DMS 273 (cell line): ENCODE results near the gene BLCAP.

Experiments used
- DNase-seq: peaks from one replicate; lab custom pipeline; 2025; ENCODE audit not compliant: unreplicated experiment; lab: John Stamatoyannopoulos, UW

The BLCAP gene

DNA sequence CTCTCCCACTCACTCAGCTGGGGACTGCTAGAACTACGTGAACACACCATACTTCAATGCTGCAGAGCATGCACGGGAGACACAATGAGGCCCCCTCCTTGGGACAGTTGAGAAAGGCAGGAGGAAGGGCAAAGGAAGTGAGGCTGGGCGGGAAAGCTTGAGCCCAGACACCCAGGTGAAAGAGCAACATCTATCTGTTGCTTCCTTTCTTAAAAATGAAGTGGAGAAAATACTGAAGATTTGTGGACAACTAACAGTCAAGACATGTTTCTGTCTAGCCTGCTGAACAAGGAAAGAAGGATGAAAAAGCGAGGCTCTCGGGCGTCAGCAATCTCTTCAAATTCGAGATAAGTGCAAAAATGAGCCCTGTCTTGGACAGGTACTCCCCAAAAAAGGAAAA, 9.6 kb downstream of the BLCAP start:
- peak; percentile 47 for DNase-seq

DNA sequence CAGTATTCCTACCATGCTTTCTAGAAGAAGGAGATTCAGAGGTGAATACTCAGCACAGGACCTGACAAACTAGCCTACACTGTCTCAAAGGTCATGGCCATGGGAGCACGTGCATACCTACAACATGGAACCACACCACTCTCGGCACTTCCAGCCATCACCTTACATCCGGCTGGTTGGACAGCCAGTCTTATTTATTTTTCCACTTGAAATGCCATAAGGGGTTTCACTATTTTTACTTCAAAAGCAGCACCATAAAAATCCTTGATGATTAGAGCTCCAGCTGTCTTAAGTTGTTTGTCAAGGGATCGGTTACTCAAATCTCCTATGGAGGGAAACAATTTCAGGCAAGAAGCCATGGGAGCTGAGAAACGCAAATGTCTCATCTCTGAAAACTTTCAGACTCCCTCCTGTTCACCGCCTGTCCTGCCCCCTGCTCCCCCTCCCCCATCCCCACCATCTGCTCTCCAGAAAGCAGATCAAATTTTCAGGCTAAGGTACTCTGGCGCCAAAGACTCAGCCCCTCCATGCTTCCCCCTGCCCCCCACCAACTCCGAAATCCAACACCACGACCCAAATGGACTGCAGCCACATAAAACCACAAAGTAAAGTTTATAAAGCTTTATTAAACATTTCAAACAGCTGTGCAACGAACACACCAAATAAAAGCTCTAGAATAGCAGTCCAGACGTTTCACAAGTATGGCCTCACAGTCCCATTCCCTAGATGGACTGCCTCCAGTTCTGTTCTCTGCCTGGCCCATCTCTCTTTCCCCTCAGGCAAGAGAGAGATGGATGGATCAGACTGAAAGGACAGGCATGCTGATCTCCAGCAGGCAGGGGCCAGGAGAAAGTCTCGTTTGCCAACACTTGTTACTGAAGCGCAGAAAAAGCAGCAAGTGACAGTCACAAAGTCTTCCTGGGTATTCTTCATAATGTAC, 10.6 kb downstream of the BLCAP start:
- DNase-seq, result peak; percentile 97

DNA sequence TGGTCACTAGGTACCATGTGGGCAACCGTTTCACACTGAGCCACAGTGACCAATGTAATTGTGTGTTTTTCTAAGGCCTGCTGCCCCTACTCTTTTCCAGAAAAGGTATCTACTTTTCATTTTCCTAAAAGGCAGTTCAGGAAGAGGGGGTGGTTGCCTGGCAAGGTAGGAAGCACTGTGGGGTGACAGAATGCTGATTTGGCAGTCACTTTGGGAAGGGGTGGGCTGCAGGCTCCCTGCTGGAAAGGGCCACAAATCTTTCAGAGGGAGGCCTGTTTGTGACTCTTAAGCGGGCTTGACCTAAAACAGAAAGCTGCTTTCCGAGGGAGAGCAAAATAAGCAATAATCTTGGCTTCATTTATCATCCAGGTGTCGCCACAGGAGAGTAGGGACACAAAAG, 11.8 kb downstream of the BLCAP start:
- DNase-seq, result no peak

DNA sequence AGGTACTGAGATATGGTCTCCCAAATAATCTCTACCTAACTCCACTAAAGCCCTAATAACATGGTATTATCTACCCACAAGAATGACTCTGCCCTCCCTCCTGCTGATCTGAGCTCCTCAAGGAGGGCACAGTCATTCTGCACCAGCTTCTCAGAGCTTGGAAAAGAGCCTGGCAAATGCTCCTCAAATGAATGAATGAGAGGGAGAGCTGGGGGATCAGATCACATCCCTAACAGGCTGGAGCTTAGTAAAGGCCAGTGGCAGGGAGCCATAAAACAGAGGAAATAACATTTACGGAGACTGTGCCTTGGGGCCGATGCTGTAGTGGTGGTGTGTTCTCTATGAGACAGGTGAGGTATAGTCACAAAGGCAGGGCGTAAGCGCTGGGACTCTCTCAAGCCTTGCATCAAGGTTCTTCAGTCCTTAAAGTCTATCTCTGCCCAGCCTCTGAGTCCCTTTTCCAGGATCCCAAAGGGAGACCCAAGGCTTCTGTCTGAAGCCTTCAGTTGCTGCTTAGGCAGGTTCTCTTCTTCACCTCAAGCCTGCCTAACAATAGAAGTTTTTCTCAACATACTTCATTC, 13.8 kb downstream of the BLCAP start:
- DNase-seq, result peak; percentile 23

DNA sequence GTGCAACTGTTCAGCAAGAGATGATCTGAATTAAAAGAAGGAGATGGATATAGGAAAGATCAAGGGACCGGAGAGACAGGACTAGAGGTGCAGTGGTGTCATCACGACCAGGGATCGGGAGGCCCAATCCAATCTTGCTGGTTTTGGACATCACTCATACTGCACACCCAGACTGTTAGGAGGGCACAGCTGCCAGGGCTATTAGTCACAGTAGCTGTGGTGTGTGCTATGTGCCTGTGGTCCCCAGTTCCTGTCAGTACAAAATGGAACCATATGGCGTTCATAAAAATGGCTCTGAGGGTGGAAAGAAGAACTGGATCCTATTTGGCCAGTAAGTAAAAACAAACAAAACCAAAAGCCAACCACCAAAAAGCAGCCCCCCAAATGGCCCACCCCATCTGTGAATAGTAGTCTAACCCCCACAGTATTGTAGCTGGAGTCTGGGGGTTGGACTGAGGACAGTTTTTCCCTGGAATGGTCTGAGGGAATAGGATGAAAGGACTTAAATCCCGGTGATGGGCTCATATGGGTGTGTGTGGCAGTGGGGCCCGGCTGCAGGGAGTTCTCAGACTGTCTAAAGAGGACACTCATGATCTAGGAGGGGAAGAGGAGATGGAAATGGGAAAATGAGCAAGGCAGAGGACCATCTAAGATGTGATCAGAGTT, 15.9 kb downstream of the BLCAP start:
- peak; percentile 76 for DNase-seq

DNA sequence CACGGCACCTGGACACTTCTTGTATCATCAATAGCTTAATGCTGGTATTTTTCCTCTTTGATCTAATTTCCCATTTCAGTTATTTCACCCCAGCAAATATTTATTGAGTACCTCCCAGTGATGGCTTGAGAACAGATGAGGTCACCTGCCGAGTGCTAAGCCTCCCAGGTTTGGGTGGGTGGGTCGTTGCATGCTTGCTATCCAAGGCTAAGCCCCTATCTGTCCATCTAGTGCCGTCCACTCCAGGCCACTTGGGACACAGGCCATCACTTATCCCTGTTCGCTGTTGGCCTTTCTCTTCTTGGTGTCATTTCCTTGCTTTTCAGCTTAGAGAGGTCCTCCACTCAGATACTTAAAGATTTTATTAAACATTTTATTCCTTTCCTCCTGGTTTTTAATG, 17.4 kb downstream of the BLCAP start:
- DNase-seq, result no peak

DNA sequence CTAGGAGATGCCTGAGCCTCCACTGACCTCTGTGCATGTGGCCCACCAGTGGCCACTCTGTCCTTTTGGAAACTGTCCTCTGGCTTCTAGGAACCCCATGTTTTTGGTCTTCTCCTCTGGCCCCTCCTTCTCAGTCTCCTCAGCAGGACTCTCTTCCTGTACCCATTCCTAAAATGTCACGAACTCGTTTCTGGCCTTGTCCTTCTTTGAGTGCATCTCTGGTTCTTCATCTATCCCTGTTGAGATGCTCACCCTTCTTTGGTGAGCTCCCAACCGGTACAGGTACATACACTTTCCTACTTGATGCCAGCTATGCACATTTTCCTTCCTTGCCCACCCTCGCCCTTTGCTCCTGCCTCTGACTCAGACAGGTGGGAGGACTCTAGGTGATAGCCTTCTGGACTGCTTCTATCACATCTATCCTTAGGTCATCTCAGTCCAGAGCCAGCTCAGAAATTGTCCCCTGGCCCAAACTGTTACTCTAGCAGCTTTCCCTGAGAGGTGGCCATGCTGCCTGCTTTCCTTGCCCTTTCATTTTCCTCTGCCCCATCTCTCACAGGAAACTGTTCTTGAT, 21.4 kb downstream of the BLCAP start:
- no peak for DNase-seq

DNA sequence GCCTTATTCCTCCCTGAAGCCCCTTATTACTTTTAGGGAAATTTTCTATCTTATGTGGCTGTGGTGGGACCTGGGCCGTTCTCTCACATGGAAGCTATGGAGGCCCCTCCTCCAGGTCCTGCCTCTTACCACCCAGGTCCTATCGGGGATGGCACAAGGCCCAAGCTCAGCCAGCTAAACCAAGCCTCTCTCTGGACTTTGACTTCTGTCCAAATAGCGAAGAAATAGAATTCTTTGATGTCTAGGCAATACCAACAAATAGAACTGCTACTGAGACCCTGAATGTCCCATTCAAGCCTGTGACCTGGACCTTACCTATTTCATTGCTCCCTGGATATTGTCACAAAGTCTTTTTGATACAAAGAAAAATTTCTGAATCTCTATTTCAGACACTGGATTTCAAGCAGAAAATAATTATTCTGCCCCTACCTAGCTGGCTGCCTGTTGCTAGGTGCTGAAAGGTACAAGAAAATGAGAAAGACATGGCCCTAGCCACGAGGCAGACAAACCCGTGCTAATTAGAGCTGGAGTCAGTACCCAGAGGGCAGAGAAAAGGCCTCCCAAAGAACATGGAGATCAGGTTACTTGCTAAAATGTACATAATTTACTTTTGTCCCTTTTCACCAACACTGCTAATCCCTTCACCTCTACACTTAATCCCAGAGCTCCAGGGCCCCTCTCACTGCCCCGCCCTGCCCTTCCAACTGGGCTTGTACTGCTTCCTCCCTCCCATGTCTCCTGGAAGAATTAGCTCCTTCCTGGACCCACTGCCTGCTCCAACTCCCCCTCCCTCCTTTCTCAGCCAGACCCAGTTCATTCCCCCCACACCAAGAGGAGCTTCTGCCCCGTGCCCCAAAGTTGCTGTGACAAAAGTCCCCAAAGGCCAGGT, 22.2 kb downstream of the BLCAP start:
- DNase-seq, result no peak

DNA sequence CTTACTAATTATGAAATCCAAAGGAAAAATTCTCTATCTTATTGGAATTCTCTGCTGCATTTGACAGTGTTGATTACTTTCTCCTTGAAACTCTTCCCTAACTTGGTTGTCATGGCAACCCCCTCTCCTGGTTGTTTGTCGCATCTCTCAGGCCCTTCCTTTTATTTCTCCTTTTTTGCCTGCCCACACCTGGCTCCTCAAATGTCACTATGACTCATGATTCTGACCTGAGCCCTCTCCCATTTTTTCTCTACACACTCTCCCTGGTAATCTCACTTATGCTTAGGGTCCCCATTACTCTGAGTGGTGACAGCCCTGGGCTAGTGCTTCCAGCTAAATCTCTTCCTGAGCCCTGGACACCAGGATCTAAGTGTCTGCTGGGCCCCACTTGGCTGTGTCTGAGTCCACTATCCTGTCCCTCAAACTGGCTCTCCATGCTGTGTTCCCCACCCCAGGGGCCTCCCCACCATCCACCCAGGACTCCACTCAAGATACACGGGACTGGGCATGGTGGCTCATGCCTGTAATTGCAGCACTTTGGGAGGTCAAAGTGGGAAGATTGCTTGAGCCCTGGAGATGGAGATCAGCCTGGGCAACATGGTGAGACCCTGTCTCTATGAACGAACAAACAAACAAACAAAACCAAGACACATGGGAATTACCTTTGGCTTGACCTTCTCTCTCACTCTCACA, 23.1 kb downstream of the BLCAP start:
- DNase-seq, result peak; percentile 58

DNA sequence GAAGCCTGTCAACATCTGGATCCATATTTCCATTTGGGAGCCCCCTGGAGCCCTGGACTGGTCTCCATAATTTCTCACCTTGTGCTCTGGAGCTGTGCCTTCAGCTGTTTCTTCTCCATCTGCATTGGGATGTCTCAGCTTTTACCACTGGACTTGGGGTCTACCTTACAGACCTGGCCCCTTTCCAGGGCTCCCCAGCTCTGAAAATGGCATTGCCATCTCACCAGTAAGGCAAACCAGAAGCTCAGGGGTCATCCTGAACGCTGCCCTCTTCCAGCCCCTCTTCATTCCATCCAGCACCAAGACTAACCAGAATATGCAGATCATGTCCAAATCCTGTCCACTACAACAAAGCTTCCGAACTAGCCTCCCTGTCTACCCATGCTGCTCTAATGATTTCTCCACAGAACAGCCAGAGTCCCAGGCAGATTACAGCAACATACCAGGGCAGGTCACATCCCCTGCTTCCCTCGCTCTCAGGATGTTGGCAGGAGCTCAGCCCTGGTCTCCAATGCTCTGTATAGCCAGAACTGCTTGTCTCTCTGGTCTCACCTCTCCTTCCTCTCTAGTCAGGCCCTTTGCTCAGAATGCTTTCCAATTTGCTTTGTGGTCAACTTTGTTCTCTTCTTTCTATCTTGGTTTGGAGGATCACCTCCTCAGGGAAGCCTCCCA, 24.3 kb downstream of the BLCAP start:
- no peak for DNase-seq

DNA sequence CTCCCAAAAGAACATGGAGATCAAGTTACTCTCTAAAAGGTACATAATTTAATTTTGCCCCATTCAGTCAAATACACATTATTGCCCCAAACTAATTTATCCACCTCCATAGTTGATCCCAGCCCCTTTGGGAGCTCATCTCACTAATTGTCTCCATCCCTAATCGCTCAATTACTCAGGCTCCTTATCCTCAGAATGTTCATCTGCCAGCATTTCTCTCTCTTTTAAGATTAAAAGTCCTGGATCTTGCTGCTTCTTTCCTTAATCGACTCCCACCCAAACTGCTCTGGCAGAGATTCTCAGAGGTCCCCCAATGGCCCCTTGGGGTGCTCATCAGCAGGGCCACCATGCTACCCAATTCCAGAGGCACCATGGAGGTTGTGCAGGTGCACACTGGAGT, 25.0 kb downstream of the BLCAP start:
- no peak for DNase-seq

DNA sequence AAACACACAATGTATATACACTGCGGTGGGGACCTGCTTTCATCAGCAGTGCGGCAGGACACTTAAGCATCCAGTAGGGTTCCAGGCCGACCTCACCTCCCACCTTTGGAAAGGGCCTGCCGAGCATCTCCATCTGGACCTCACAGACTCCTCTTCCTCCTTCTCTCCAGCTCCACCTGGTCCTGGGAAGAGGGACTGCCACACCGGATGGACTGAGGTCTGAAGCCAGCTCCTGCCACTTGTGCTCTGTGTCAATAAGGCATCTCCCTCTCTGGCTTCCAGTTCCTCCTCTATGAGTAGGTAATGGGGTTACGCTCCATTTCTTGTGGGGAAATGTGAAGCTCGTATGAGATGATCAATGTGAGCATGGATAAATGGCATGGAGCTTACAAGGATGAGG, 25.7 kb downstream of the BLCAP start:
- peak; percentile 56 for DNase-seq

DNA sequence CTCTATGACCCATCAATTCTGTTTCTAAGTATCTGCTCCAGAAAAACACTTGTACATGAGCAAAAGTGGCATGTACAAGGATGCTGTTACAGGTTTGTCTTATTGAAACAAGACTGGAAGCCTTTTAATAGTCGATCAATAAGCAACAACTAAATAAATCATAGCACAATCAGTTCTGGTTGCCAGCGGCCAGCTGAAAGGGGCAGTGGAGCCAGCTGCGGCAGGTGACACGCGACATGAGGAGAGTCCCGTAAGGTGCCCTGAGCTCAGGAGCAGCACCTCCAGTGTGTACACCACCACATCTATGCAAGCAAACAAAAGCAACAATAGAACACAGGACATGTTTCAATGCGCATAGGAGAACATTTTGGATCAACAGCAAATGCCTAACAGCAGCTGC, 27.4 kb downstream of the BLCAP start:
- no peak for DNase-seq

DNA sequence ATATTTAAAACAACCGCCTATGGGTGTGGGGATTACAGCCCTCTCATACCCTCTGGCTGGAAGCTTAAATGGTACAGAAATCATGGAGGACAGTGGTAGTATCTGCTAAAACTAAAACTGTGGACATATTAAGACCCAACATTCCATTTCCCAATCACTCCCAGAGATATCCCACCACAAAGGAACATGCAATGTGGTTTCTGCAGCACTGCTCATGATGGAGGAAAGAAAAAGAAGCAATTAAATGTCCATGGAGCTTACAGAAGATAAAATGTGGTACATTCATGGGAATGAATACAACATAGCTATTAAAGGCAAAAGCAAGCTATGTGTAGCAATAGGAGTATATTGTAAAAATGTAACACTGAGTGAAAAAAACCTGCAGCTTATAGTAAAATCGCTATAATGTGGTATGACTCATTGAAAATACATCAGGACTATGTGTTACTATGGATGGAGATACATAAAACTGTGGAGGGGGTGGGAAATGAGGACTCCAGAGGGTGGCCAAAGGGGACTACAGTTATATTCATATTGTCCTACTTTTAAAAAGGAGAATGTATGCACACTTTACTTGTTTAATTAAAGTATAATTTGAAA, 29.5 kb downstream of the BLCAP start:
- no peak for DNase-seq

DNA sequence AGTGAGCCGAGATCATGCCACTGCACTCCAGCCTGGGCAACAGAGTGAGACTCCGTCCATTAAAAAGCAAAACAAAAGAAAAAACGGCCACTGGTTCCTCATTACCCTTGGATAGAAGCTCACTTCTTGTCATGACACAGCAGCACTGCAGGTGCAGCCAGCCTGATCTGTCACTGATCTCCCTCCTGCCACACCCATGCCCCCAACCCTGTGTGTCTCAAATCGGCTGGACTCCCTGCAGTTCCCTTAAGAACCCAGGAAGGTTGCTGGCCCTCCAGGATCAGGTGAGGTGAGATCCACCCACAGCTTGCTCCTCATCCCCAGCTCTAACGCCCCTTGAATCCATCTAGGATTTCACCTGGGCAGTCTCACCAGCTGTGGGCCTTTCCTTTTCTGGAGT, 32.9 kb downstream of the BLCAP start:
- no peak for DNase-seq

DNA sequence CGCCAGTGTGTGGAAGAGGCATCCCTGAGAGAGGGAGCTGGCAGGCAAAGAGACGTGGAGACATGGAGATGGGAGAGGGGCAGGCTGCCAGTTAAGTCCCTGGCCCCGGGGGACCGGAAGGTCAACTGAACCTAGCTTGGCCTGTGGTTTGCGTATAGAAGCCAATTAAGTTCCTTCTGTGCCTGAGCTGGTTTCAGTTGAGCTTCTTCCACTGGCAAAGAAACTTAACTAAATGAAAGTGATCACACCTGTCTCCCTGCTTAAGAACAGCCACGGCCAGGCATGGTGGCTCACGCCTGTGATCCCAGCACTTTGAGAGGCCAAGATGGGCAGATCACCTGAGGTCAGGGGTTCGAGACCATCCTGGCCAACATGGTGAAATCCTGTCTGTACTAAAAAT, 33.4 kb downstream of the BLCAP start:
- no peak for DNase-seq

DNA sequence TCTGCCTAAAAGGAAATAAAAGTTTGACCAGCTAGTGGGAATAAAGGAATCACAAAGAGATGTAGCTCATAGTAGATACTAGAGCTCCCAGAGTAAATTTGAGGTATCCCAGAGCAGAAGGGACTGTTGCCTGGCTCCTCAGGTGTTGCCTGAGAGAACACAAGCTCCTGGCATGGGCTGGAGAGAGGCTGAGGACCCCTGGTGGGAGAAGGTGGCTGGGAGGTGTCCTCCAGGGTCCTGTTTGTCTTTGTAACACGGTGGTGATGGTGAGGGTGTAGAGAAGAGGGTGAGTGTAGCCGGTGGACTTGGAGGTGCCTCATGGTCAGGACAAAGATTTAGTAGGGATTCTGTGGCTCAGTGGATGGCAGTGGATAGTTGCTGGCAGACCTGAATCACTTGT, 34.7 kb downstream of the BLCAP start:
- no peak for DNase-seq

DNA sequence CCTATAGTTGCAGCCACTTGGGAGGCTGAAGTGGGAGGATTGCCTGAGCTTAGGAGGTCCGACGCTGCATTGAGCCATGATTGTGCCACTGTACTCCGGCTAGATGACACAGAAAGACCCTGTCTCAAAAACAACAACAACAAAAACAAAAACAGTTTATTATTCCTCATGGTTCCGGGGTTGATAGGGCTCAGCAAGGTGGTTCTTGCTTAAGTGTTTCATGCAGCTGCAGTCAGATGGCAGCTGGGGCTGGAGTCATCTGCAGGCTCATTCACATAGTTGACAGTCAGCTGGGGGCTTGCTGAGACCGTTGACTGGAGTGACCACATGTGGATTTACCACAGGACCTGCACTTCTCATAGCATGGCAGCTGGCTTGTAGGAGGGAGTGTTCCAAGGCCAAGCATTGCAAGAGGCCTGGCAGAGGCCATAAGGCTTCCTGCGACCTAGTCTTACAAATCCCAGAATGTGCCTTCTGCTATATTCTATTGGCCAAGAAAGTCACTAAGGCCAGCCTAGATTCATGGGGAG, 35.5 kb downstream of the BLCAP start:
- no peak for DNase-seq
